ENCODE data around the gene CD300E. TPM values are rescaled to one million over a fixed set of nuclear protein-coding genes. Genes with fewer than 3 reads are reported as not detected.
A peak's percentile ranks its signal among the peaks of the same experiment; 100 is the strongest.
"Not testable (repeated sequence)": the region's sequence is repeated elsewhere in the genome, so short reads cannot be mapped to it uniquely, and the experiment has no call there.

CD300E gene
- total RNA-seq, 1 donor = not detected

GRCh38 chr17:74579900-74580299, 43.6 kb downstream of the CD300E start:
- H3K4me3 ChIP-seq (ENCODE audit: low read depth, low read length) = no peak overlapping the region
- DNase-seq (ENCODE audit: low read depth) = no peak
- TF ChIP-seq, protein P1, sequence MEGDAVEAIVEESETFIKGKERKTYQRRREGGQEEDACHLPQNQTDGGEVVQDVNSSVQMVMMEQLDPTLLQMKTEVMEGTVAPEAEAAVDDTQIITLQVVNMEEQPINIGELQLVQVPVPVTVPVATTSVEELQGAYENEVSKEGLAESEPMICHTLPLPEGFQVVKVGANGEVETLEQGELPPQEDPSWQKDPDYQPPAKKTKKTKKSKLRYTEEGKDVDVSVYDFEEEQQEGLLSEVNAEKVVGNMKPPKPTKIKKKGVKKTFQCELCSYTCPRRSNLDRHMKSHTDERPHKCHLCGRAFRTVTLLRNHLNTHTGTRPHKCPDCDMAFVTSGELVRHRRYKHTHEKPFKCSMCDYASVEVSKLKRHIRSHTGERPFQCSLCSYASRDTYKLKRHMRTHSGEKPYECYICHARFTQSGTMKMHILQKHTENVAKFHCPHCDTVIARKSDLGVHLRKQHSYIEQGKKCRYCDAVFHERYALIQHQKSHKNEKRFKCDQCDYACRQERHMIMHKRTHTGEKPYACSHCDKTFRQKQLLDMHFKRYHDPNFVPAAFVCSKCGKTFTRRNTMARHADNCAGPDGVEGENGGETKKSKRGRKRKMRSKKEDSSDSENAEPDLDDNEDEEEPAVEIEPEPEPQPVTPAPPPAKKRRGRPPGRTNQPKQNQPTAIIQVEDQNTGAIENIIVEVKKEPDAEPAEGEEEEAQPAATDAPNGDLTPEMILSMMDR (IDR thresholded peaks at IDR 0.05; ENCODE audit: insufficient read depth, low read depth, low read length) = no peak

- TF ChIP-seq, protein P1 (IDR thresholded peaks at IDR 0.05; ENCODE audit: insufficient read depth, low read depth, low read length) = no peak
Observed at GRCh38 chr17:74578979-74579378, 44.6 kb downstream of the CD300E start.

DNA sequence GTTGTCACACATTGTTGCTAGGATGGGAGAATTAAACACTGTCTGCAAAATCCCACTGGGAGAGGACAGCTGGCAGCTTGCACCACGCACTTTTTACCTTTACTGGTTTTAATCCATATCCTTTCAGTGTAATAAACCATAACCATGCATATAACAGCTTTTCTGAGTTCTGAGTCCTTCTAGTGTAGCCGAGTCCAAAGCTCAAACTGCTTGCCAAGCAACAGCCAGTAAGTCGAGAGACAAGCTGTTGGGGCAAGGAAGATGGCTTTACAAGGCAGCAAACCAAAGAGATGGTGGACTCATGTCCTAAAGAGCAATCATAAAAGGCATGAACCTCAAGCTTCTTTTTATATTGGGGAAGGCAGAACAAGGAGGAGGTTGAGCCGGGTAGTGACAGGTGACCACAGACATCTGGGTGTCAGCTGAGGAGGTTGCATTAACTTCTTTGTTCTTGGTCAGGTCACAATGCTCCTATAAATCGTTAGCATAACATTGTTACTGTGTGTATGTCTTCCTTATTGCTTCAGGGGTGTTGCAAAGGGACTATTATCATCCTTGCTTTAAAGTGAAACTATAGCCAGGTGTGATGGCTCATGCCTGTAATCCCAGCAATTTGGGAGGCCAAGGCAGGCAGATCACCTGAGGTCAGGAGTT, 48.9 kb downstream of the CD300E start:
- TF ChIP-seq, protein P1 (IDR thresholded peaks at IDR 0.05; ENCODE audit: insufficient read depth, low read depth, low read length) = no peak
- no peak overlapping the region for H3K4me3 ChIP-seq (ENCODE audit: low read depth, low read length)
- DNase-seq (ENCODE audit: low read depth) = no peak

More at GRCh38 chr17:74578979-74579378, 44.6 kb downstream of the CD300E start:
- H3K4me3 ChIP-seq (ENCODE audit: low read depth, low read length) = no peak overlapping the region
- no peak for DNase-seq (ENCODE audit: low read depth)

DNA sequence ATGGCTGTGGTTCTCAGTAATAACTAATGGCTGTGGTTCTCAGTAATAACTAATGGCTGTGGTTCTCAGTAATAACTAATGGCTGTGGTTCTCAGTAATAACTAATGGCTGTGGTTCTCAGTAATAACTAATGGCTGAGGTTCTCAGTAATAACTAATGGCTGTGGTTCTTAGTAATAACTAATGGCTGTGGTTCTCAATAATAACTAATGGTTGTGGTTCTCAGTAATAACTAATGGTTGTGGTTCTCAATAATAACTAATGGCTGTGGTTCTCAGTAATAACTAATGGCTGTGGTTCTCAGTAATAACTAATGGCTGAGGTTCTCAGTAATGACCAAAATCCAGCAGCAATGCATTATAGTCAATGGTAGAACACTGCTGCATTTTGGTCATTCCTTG, 49.9 kb downstream of the CD300E start:
- H3K4me3 ChIP-seq (ENCODE audit: low read depth, low read length); DNase-seq (ENCODE audit: low read depth): not testable (repeated sequence)

DNA sequence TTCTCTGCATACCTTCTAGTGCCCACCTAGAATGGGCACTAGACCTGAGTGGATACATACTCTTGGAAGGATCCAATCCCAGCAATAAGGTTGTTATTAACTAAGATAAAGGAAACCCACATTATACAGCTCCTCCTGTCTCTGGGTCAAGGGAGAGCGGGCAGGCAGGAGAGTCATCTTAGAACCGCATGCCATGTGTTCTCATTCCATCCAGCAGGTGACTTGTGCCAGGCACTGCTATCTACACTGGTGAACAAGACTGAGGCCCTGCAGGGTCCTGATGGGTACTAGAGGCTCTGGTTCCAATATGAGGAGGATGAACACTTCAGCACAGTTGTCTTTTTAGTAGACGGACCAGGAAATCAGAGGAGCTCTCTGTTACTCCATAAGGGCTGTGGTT, 50.4 kb downstream of the CD300E start:
- no peak overlapping the region for H3K4me3 ChIP-seq (ENCODE audit: low read depth, low read length)
- no peak for DNase-seq (ENCODE audit: low read depth)
- TF ChIP-seq, protein P1 (IDR thresholded peaks at IDR 0.05; ENCODE audit: insufficient read depth, low read depth, low read length) = no peak

DNA sequence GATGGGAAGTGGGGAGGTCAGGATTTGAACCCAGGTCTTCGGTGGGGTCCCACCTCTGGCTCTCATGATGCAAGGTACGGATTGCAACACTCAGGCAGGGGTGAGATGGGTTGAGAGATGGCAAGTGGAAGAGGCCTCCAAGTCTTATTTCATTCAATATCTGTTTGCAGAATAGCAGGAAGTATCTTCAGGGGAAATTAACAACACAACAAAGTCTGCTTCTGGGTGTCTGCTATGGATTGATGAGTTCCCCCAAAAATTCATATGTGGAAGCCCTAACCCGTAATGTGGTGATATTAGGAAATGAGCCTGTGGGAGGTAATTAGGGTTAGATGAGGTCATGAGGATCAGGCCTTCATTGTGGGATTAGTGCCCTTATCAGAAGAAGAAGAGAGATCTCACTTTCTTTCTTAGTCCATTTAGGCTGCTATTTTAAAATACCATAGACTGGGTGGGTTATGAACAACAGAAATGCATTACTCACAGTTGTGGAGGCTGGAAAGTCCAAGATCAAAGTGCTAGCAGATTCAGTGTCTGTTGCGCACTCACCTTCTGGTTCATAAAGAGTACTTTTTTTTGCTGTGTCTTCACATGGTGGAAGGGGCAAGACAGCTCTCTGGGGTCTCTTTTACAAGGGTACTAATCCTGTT, 51.8 kb downstream of the CD300E start:
- no peak for DNase-seq (ENCODE audit: low read depth)
- H3K4me3 ChIP-seq (ENCODE audit: low read depth, low read length) = no peak overlapping the region
- TF ChIP-seq, protein P1 (IDR thresholded peaks at IDR 0.05; ENCODE audit: insufficient read depth, low read depth, low read length) = no peak

- DNase-seq (ENCODE audit: low read depth) = peak; percentile 96
- TF ChIP-seq, protein P1 (IDR thresholded peaks at IDR 0.05; ENCODE audit: insufficient read depth, low read depth, low read length) = no peak
- H3K4me3 ChIP-seq (ENCODE audit: low read depth, low read length) = no peak overlapping the region
Observed at GRCh38 chr17:74569020-74570003, 54.2 kb downstream of the CD300E start.
